ENCODE results near the gene CSTF1.

Gene CSTF1

DNA sequence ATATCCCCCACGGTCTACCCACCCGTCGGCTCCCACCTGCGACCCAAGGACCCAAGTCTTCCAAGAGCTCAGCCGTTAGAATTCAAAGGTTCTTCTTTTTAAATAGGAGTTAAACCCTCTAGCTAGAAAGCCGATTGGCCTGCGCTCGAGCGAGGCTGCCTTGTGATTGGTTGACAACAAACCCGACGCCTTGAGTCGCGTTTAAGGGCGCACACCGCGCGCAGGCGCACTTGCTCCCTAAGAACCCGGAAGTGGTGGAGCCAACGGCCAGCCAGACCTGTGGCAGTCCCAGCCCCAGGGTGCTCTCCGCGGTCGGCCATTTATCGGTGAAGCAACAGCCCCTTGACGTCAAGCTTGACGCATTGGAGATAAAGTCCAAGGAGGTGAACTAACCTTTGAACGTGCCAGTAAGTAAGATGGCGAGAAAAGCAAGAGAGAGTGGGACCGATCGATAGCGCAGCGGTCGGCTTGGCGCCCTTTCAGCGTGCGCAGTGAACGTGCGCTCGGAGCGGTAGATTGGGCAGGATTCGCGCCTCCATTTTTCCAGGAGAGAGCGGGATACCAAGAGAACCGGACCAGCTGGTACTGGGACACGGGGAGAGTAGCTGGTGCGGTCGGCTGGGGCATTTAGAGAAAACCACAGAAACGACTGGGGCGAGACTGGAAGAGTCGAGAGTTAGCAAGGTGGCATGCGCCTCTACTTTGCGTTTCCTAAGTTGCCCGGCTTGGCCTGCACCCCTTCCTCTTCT is at the start of gene CSTF1, which contains the start of gene AURKA:
CSTF1 (plus strand) TSS at position 514 of the 749 bp plus-strand sequence. CDS start 2,908 bp downstream, outside the sequence.
AURKA (minus strand) TSS at position 84 of the 749 bp plus-strand sequence. CDS start 4,018 bp downstream, outside the sequence.
- H3K4me1 ChIP-seq (ENCODE audit: low read depth, poor library complexity, severe bottlenecking): peaks cover 22% of the 10 kb centered on the region
- H3K36me3 ChIP-seq (ENCODE audit: insufficient read depth): peaks cover 20% of the 10 kb centered on the region; the same call in 1 of the 2 replicates
- peak within 1 kb of the TSS; percentile 87 for H3K9ac ChIP-seq
- H3K27me3 ChIP-seq (ENCODE audit: insufficient read depth, low read depth): no peaks in the 10 kb centered on the region
- H3K27ac ChIP-seq: peak within 1 kb of the TSS; percentile 86
- H3K4me2 ChIP-seq: peak within 1 kb of the TSS; percentile 95
- H3K4me3 ChIP-seq (IDR thresholded peaks at IDR 0.05; ENCODE audit: insufficient read depth, low read depth, low read length): no peak within 1 kb of the TSS
- TF ChIP-seq CTCF (conservative IDR thresholded peaks at IDR 0.05; ENCODE audit: low read depth, low read length): no peak
- peaks cover 72% of the 10 kb centered on the region for H3K79me2 ChIP-seq (ENCODE audit: insufficient read depth, low read depth)
- H4K20me1 ChIP-seq (ENCODE audit: insufficient read depth): no peaks in the 10 kb centered on the region
- H2AFZ ChIP-seq (ENCODE audit: low read depth): peak within 1 kb of the TSS; percentile 45

DNA sequence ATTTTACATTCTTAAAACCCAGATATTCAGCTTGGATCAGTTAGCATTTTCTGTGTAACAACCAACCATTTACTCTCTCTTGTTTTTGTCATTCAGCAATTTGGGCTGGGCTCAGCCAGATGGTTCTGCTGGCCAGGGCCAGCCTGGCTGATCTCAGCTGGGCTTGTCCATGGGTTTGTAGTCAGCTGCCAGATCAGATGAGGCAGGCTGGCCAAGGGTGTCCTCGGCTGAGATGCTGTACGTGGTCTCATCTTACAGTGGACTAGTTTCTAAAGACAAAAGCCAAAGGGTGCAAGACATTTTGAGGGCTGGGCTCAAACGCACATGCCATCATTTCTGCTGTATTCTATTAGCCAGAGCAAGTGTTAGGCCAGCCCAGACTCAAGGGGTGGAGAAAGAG is 49.7 kb upstream of the CSTF1 start:
- TF ChIP-seq CTCF (conservative IDR thresholded peaks at IDR 0.05; ENCODE audit: low read depth, low read length): no peak
- Histone ChIP-seq H3K27ac (no peak overlapping the region), H3K4me3 (IDR thresholded peaks at IDR 0.05; ENCODE audit: insufficient read depth, low read depth, low read length) (no peak overlapping the region), H3K4me2 (no peak overlapping the region), H4K20me1 (ENCODE audit: insufficient read depth) (no peaks in the 10 kb centered on the region), H2AFZ (ENCODE audit: low read depth) (no peak overlapping the region), H3K4me1 (ENCODE audit: low read depth, poor library complexity, severe bottlenecking) (no peaks in the 10 kb centered on the region), H3K36me3 (ENCODE audit: insufficient read depth) (no peaks in the 10 kb centered on the region), H3K9ac (no peak overlapping the region), H3K79me2 (ENCODE audit: insufficient read depth, low read depth) (no peaks in the 10 kb centered on the region), H3K27me3 (ENCODE audit: insufficient read depth, low read depth) (no peaks in the 10 kb centered on the region)

GRCh38 chr20:56343861-56344381 is 48.5 kb upstream of the CSTF1 start:
- no peak overlapping the region for H3K4me2 ChIP-seq
- no peak overlapping the region for H2AFZ ChIP-seq (ENCODE audit: low read depth)
- H3K9ac ChIP-seq: no peak overlapping the region
- H3K79me2 ChIP-seq (ENCODE audit: insufficient read depth, low read depth): no peaks in the 10 kb centered on the region
- H3K27ac ChIP-seq: no peak overlapping the region
- H3K4me3 ChIP-seq (IDR thresholded peaks at IDR 0.05; ENCODE audit: insufficient read depth, low read depth, low read length): no peak overlapping the region
- TF ChIP-seq CTCF (conservative IDR thresholded peaks at IDR 0.05; ENCODE audit: low read depth, low read length): no peak
- no peaks in the 10 kb centered on the region for H4K20me1 ChIP-seq (ENCODE audit: insufficient read depth)
- H3K36me3 ChIP-seq (ENCODE audit: insufficient read depth): no peaks in the 10 kb centered on the region
- no peaks in the 10 kb centered on the region for H3K4me1 ChIP-seq (ENCODE audit: low read depth, poor library complexity, severe bottlenecking)
- no peaks in the 10 kb centered on the region for H3K27me3 ChIP-seq (ENCODE audit: insufficient read depth, low read depth)

DNA sequence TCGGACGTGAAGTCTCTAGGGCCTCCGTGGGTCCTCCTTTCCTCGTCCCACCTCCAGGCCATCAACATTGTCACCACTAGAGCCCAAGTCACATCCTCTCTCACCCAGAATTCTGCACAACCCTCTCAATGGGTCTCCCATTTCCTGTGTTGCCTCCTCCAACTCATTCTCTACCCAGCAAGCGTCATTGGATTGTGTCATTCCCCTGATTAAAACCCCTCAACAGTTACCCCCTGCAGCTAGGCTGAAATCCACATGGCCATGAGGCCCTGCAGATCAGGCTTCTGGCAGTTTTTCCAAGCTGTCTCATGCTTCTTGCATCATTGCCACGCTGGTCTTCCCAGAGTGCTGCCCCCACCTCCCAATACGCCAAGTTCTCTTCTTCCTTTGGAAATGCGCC is 46.5 kb upstream of the CSTF1 start:
- H3K4me3 ChIP-seq (IDR thresholded peaks at IDR 0.05; ENCODE audit: insufficient read depth, low read depth, low read length): no peak overlapping the region
- no peak overlapping the region for H2AFZ ChIP-seq (ENCODE audit: low read depth)
- no peak for TF ChIP-seq CTCF (conservative IDR thresholded peaks at IDR 0.05; ENCODE audit: low read depth, low read length)
- no peak overlapping the region for H3K27ac ChIP-seq
- no peaks in the 10 kb centered on the region for H4K20me1 ChIP-seq (ENCODE audit: insufficient read depth)
- H3K4me2 ChIP-seq: no peak overlapping the region
- no peaks in the 10 kb centered on the region for H3K4me1 ChIP-seq (ENCODE audit: low read depth, poor library complexity, severe bottlenecking)
- no peaks in the 10 kb centered on the region for H3K36me3 ChIP-seq (ENCODE audit: insufficient read depth)
- H3K79me2 ChIP-seq (ENCODE audit: insufficient read depth, low read depth): no peaks in the 10 kb centered on the region
- H3K27me3 ChIP-seq (ENCODE audit: insufficient read depth, low read depth): no peaks in the 10 kb centered on the region
- no peak overlapping the region for H3K9ac ChIP-seq
